Left colon (tissue), 2 donors: ENCODE measurements around the gene PKNOX1. TPM values are rescaled to one million over a fixed set of nuclear protein-coding genes. Genes with fewer than 3 reads are reported as not detected.
"Not testable (repeated sequence)": the region's sequence is repeated elsewhere in the genome, so short reads cannot be mapped to it uniquely, and the experiment has no call there.

Experiments used
- ATAC-seq: fragments of 200-7000 bp; cut with Tn5 transposase; one replicate; pipeline ENCODE4 v1.9.1; 2020; ENCODE audit warnings: mild to moderate bottlenecking, moderate library complexity
- DNase-seq, 2 donors: peaks; one replicate each; pipeline ENCODE4 v3.0.0-alpha.2; 2020
- intact Hi-C, 2 donors: fragments of 100-400 bp; cut with DNase I in 1 of 2; cut with micrococcal nuclease in 1 of 2; formaldehyde crosslinking; loops; one replicate each; pipeline versions ENCODE4 v1.11.2 to v1.14.0; 2022; cut with DNase I, micrococcal nuclease
- microRNA-seq, 2 donors: library from miRNA; unstranded; fragments of <30 nt; microRNA quantifications; one replicate each; pipeline versions ENCODE4 v1.1.0 to v1.2.0, GENCODE V29; 2020
- total RNA-seq, 2 donors: library from RNA; stranded (reverse); fragmentation: NEBNext Ultra II Directional; extraction: Animal tissue kit (Norgen Biotek cat#: 25700); gene quantifications; one replicate each; pipeline ENCODE4 v1.2.1, GENCODE V29; 2021
- donor health status: DM: no; HTN: no; CAD: no.
- donor health status: DM: yes; HTN: yes; CAD: no.

Gene PKNOX1
- total RNA-seq, 2 donors from 2014 or later: 12.4 to 15.3 TPM

- intact Hi-C loops, DNase-seq: not testable (repeated sequence)
- ATAC-seq: peak; percentile 50
Observed at GRCh38 chr21:43074401-43075169, 100.2 kb downstream of the PKNOX1 start.

- peak; percentile 19 for ATAC-seq
- DNase-seq, intact Hi-C loops: not testable (repeated sequence)
Observed at GRCh38 chr21:43075170-43076022, 101.0 kb downstream of the PKNOX1 start, which contains the start of gene CBS. Gene CBS, minus strand, starts transcription at chr21:43075835. Its CDS starts 3,642 bp downstream, at chr21:43072193.

- intact Hi-C loops, ATAC-seq, DNase-seq: not testable (repeated sequence)
Observed at GRCh38 chr21:43076023-43076637, 101.8 kb downstream of the PKNOX1 start.

- intact Hi-C loops, ATAC-seq, DNase-seq: not testable (repeated sequence)
Observed at GRCh38 chr21:43076643-43077042, 102.3 kb downstream of the PKNOX1 start.

GRCh38 chr21:43082587-43083300 is 108.4 kb downstream of the PKNOX1 start:
- intact Hi-C loops, DNase-seq, ATAC-seq: not testable (repeated sequence)

Small RNAs within 50 kb of the gene (microRNA-seq; reads per million reads assigned to microRNA genes)
- 0 reads per million in 2 donors for gene MIR5692B

Other genes starting within 250 kb of the PKNOX1 start
- gene WDR4, start 95.0 kb upstream of the PKNOX1 start, total RNA-seq: 10 to 100 TPM; 10.5 to 21.5 TPM
- 10 to 100 TPM; 35.7 to 38.2 TPM for gene NDUFV3, start 81.3 kb upstream of the PKNOX1 start, total RNA-seq
- not detected for gene ERVH48-1, start 48.9 kb upstream of the PKNOX1 start, total RNA-seq
- 10 to 100 TPM in 1 of 2 donors, 1 to 10 TPM in 1; 3.4 to 15.8 TPM for gene CBS, start 101.3 kb downstream of the PKNOX1 start, total RNA-seq
- 1 to 10 TPM; 6.5 to 7.2 TPM for gene U2AF1, start 133.0 kb downstream of the PKNOX1 start, total RNA-seq
- gene CRYAA, start 194.4 kb downstream of the PKNOX1 start, total RNA-seq: not detected